ENCODE data around the gene DEFB126.

DEFB126 gene

DNA sequence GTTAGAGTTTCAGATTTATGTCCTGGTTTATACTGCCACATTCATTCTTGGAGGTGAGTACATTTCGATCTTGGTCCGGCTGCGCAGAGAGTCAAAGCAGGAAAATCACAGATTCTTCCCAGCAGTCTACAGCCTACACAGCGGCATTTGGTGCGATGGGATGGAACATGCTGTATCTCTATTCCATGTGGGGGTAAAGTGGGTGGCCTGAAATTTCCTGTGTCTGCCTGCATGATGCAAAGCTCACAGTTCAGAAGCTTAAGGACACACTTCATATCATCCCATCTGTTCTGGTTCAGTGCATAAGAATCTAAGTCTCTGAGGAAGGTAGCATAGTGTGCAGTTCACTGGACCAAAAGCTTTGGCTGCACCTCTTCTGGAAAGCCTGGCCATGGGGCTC, 14.8 kb downstream of the DEFB126 start, which contains the start of gene DEFB127:
Gene DEFB127, plus strand, starts transcription at position 301 of the 400 bp plus-strand sequence. Its CDS starts 91 bp downstream, at position 392.
- H3K36me3 ChIP-seq (ENCODE audit: control insufficient read depth, insufficient read depth, low read length) = no peaks in the 10 kb centered on the region
- no peaks in the 10 kb centered on the region for H3K9me3 ChIP-seq (ENCODE audit: control insufficient read depth, low read length)
- H3K4me1 ChIP-seq (ENCODE audit: control insufficient read depth, insufficient read depth, low read length) = no peaks in the 10 kb centered on the region
- no peak within 1 kb of the TSS for H3K4me3 ChIP-seq (ENCODE audit: low read length)
- H3K27me3 ChIP-seq (ENCODE audit: control insufficient read depth, insufficient read depth, low read length) = no peaks in the 10 kb centered on the region
- no peak within 1 kb of the TSS for H3K9ac ChIP-seq (ENCODE audit: low read length)

DNA sequence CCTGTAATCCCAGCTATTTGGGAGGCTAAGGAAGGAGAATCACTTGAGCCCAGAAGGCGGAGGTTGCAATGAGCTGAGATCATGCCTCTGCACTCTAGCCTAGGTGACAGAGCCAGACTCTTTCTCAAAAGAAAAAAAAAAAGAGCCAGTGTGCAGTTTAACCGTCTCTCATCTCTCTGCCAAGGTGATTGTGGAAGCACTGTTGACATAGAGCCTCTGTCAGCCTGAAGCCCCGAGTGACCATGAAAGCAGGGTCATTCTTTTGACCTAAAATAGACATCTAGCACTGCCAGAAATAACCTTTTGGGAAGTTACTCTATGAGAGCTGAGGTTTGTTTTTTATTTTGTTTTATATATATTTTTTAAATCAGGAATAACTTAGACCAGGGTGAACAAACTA, 22.2 kb downstream of the DEFB126 start:
- Histone ChIP-seq H3K4me3 (ENCODE audit: low read length) (no peak overlapping the region), H3K36me3 (ENCODE audit: control insufficient read depth, insufficient read depth, low read length) (no peaks in the 10 kb centered on the region), H3K27me3 (ENCODE audit: control insufficient read depth, insufficient read depth, low read length) (peaks cover 2% of the 10 kb centered on the region), H3K4me1 (ENCODE audit: control insufficient read depth, insufficient read depth, low read length) (no peaks in the 10 kb centered on the region), H3K9ac (ENCODE audit: low read length) (no peak overlapping the region), H3K9me3 (ENCODE audit: control insufficient read depth, low read length) (no peaks in the 10 kb centered on the region)

- no peak overlapping the region for H3K9ac ChIP-seq (ENCODE audit: low read length)
- peaks cover 2% of the 10 kb centered on the region for H3K27me3 ChIP-seq (ENCODE audit: control insufficient read depth, insufficient read depth, low read length)
- H3K4me1 ChIP-seq (ENCODE audit: control insufficient read depth, insufficient read depth, low read length) = no peaks in the 10 kb centered on the region
- H3K9me3 ChIP-seq (ENCODE audit: control insufficient read depth, low read length) = no peaks in the 10 kb centered on the region
- no peak overlapping the region for H3K4me3 ChIP-seq (ENCODE audit: low read length)
- no peaks in the 10 kb centered on the region for H3K36me3 ChIP-seq (ENCODE audit: control insufficient read depth, insufficient read depth, low read length)
Measured at GRCh38 chr20:168876-169275, 26.5 kb downstream of the DEFB126 start.

DNA sequence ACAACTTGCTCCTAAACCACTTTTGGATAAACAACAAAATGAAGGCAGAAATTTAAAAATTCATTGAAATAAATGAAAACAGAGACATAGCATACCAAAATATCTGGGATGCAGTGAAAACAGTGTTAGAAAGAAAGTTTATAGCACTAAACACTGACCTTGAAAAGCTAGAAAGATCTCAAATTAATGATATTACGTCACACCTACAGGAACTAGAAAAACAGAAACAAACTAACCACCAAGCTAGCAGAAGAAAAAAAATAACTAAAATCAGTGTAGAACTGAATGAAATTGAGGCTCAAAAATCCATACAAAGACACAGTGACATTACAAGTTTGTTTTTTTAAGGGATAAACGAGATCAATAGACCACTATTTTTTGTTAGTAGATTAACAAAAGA, 41.9 kb downstream of the DEFB126 start:
- Histone ChIP-seq H3K9me3 (ENCODE audit: control insufficient read depth, low read length) (no peaks in the 10 kb centered on the region), H3K27me3 (ENCODE audit: control insufficient read depth, insufficient read depth, low read length) (no peaks in the 10 kb centered on the region), H3K4me1 (ENCODE audit: control insufficient read depth, insufficient read depth, low read length) (no peaks in the 10 kb centered on the region), H3K9ac (ENCODE audit: low read length) (no peak overlapping the region), H3K36me3 (ENCODE audit: control insufficient read depth, insufficient read depth, low read length) (no peaks in the 10 kb centered on the region), H3K4me3 (ENCODE audit: low read length) (no peak overlapping the region)

DNA sequence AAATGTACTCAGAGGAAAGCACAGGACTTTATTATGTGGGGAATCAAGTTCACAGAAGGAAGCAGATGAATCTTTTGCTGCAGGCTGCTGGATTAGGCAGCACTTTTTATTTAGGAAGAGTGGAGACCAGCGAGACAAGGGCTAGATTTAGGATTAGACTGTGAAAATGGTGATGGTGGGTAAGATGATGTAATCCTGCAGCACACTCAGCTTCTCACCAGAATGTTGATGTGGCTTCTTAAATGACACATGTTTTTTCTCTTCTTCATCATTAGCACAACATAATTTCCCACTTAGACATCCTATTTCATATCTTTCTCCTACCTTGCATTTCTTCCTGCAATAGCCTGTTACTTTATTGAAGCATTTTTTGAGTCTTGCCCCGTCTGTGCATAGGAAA, 45.3 kb downstream of the DEFB126 start:
- H3K4me3 ChIP-seq (ENCODE audit: low read length) = no peak overlapping the region

DNA sequence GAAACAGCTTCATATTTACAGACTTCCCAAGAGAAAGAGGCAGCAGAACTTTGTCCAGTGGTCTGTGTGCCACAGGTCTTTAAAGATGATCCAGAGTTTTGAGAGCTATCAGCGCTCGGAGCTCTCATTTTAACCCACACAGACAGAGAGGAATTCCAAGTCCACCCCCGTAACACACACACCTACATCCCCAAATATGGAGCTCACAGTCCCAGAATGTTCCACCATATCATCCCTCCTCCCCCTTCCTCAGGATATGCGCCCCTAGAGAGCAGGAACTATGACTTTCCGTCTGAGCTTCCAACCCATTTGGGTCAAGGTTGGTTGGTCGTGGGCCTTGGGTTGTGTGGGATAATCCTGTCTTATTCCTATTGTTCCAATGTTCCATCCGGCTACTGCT, 47.2 kb downstream of the DEFB126 start, which contains the start of gene DEFB128:
Gene DEFB128, minus strand, starts transcription at position 101 of the 400 bp plus-strand sequence. Its CDS starts 88 bp downstream, at position 13.
- Histone ChIP-seq H3K36me3 (ENCODE audit: control insufficient read depth, insufficient read depth, low read length) (no peaks in the 10 kb centered on the region), H3K9me3 (ENCODE audit: control insufficient read depth, low read length) (no peaks in the 10 kb centered on the region), H3K9ac (ENCODE audit: low read length) (no peak within 1 kb of the TSS), H3K4me1 (ENCODE audit: control insufficient read depth, insufficient read depth, low read length) (no peaks in the 10 kb centered on the region), H3K27me3 (ENCODE audit: control insufficient read depth, insufficient read depth, low read length) (no peaks in the 10 kb centered on the region), H3K4me3 (ENCODE audit: low read length) (no peak within 1 kb of the TSS)

More for the DNA sequence above, 45.3 kb downstream of the DEFB126 start:
- no peaks in the 10 kb centered on the region for H3K27me3 ChIP-seq (ENCODE audit: control insufficient read depth, insufficient read depth, low read length)
- no peak overlapping the region for H3K9ac ChIP-seq (ENCODE audit: low read length)
- H3K9me3 ChIP-seq (ENCODE audit: control insufficient read depth, low read length) = no peaks in the 10 kb centered on the region
- H3K4me1 ChIP-seq (ENCODE audit: control insufficient read depth, insufficient read depth, low read length) = no peaks in the 10 kb centered on the region
- H3K36me3 ChIP-seq (ENCODE audit: control insufficient read depth, insufficient read depth, low read length) = no peaks in the 10 kb centered on the region

Measured in mucosa of stomach (tissue), 1 donor.